Limb (tissue), 2 donors: Measurements from ENCODE around the gene CHCHD3.

ENCODE experiments used
- DNase-seq, 2 donors: peaks; one replicate each; pipeline ENCODE4 v3.0.0-alpha.2; 2016; ENCODE audit errors: extremely low spot score in 2 of 2

CHCHD3 gene

DNA sequence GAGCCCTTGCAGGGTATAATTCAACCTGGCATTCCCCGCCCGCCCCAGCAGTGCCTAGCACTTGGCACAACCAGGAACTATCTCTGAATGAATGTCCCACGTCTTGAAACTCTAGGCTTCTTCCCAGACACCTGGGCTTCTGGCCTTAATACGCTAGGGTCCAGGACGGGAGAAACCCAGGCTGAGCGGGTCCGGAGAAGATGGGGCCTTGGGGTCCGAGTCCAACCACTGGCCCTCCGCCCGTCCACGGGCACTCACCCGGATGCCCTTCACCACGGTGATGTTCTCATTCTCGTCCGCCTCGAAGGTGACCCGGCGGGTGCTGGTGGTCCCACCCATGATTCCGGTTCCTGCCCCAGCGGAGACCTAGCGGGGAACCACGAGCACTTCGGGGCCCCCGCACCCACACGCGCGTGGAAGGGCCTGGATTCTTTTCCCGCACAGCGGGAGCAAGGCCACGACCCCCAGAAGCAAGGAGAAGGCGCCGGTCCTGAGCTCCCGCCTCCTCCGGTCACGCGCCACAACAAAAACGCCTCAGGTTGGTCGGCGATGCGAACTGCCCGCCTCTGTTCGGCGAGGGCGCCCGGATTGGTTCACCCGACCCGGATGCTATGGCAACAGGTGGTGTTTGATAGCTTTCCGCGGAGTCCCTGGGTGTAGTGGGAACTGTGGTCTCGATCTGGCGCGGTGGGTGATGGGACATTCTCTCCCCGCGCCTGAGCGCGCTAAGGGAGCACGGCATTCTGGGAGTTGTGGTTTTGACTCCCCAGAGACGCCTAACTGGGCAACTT lies at the start of gene CHCHD3:
TSS of gene CHCHD3 (minus strand) at position 492 of the 791 bp plus-strand sequence. CDS start at position 339, 153 bp downstream.
- DNase-seq, result peak; percentile 97

DNA sequence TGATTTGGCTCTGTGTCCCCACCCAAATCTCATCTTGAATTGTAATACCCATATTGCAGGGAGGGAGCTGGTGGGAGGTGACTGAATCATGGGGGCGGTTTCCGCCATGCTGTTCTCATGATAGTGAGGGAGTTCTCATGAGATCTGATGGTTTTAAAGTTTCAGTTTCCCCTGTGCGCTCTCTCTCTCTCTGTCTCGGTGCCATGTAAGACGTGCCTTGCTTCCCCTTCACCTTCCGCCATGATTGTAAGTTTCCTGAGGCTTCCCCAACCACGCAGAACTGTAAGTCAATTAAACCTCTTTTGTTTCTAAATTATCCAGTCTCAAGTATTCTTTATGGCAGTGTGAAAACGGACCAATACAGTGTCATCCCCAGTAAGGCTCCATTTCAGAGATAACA lies 48.3 kb upstream of the CHCHD3 start:
- no peak for DNase-seq

DNA sequence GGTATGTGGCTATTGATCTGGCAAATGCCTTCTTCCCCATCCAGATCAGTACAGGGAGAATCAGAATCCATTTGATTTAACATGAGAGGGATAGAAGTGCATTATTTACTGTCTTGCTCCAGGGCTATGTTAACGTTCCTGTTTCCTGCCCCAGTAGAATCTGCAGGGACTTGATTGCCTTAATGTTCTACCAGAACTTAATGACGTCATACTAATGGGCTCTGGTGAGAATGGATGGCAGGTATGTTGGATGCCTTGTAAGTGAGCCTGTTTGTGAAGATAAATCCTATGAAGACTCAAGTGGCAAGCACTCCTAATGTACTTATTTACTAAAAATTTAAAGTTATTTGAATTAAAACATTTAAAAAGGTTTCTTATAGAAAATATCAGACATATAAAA lies 44.5 kb upstream of the CHCHD3 start:
- no peak for DNase-seq

DNA sequence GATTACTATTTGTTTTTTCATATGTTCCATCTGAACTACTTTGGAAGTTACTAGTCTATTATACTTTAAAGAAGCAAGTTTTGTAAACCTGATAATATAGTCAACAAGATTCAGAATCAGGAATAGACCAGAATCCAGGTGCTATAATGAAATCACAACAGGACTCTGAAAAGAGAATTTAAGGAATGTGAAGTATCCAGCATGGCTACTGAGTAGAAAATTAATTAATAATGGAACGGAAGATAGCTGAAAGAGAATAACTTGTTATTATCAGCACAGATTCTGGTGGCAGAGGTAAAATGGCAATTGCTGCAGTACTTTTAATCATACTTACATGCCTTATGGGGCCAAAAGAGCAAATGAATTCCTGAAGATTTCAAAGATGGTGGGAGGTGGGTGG lies 43.1 kb upstream of the CHCHD3 start:
- no peak for DNase-seq

DNA sequence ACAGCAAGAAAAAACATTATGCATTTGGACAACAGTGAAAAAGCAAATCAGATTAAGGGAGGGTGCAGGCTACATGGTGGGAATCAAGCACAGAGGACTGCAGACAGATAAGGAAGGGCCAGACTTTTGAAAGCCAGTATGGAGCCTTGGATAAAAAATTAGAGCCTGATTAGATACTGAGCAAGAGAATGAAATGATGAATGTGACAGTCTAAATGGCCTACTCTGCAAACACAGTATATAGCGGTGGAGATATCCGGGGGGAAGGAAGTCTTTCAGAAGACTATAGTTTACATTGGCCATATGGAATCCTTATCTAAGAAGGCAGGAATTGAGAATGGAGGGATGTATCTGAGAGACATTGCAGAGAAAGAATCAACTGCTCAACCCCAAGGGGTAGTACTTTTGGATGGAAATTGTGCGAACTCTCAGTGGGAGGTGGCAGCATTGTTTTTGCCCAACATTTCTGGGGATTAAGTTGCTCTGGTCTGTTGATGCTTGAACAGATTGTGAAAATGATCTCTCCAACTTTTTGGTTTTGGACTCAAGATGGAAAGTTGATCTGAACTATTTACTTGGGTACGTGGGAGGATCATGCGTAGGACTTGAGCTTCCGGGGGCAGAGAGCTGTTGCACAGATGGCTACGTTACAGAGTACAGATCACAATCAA lies 39.4 kb upstream of the CHCHD3 start:
- DNase-seq, result no peak

DNA sequence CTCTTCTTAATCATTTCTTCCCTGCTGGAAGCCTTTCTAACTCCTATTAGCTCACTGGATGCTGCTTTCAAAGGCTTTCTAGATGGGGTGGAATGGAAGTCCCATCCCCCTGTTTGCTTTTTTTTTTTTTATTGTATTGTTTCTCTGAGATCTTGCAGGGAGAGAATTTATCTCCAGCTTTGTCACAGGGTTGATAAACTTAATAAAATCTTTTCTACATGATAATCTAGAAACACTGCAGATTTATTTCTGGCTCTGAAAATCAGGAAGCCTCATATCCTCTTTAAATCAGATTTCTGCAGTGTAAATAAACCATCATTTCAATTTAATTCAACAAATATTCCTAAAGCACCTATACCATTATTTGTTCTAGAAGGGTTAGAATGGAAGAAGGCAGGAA lies 37.2 kb upstream of the CHCHD3 start:
- DNase-seq, result no peak

DNA sequence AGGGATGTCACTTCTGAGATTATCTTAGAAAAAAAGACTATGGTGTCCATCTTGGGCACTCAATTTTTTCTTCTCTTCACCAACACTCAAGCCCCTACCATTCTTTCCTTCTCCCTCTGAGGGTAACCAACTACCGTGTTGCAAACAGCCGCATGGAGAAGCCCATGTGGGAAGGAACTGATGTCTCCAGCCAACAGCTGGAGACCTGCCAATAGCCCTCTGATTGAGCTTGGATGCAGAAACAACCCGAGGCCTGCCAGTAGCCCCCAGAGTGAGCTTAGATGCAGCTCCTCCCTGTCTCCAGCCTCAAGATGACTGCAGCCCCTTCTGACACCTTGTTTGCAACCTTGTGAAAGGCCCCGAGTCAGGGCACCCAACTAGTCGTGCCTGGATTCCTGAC lies 36.4 kb upstream of the CHCHD3 start:
- no peak for DNase-seq

DNA sequence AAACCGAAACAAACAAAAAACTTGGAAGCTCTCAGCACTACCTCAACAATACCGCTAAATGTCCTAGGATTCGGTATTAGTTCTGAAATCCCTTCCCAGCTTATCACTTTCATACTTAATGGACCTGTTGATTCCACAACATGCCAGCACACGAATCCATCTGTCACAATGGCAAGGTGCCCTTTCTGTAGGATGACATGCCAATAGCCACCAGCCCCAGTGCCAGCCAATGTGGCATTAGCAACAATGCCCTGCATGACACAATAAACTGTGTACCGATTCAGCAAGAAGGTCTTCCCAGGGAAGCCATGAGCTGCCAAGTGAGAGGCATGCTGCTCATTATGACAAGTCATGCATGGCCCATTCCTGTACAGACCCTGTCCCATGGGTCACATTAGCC lies 35.6 kb upstream of the CHCHD3 start:
- DNase-seq, result no peak

DNA sequence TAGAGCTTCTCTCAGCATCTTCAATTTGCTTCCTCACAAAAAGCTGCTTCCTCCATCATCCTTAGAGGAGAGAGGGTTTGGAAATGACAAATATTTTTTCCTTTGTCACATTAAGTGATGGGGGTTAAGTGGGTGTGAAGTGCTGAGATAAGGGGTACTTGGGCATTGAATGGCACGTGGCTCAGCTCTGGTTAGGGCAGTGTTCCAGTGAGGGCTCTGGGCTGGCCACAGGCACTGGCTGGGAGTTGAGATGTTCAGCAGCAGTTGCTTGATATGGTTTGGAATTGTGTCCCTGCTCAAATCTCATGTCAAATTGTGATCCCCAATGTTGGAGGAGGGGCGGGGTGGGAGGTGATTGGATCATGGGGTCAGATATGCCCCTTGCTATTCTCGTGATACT lies 33.7 kb upstream of the CHCHD3 start:
- DNase-seq, result no peak

DNA sequence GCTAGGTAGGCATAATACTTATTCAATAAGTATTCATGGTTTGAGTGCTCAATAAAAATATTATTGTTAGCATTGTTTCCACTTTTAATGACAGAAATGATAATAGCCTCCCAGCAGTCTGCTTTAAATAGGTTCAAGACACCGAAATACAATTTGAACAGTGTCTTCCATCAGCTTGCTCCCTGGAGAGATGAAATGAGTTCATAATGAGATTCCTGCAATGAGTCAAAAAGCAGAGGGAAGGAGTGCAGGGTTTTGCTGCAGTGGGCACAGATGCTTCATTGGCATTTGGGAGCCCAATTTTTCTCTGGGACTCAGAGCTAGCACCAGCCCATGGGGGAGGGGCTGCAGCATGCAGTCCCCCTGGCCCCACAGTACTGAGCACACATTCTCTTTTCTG lies 32.6 kb upstream of the CHCHD3 start:
- DNase-seq, result no peak

DNA sequence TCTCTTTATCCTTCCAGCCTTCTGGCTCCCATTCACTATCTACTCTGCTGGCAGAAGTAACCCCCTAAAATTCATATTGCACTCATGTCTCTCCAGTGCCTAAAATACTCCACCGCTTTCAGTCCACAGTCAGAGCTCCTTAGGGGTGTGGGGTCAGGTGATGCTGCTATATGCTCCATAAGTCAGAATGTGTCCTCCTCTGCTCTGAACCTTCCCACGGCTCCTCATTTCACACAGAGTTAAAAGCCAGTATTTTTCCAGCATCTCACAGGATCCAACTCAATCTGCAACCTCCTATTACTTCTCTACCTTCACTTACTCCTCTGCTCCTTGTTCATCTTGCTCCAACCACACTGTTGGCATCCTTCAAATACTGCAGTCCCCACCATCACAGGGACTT lies 31.1 kb upstream of the CHCHD3 start:
- no peak for DNase-seq

DNA sequence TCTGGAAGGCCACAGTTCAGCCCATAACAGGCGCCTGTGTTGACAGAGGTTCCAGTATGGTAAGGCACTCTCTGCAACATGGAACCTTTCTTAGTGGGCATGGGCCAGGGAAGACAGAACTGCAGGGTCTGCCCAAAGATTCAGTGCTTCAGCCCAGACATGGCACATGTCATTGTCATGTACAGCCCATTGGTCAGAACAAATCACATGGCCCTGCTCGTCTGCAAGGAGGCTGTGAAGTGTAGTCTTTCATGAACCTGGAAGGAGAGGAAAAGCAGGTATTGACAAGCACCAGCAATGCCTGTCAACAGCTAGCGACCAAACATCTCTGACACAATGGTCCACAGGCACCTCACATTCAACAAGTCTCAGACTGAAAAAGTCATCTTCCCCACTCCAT lies 30.4 kb upstream of the CHCHD3 start:
- no peak for DNase-seq

DNA sequence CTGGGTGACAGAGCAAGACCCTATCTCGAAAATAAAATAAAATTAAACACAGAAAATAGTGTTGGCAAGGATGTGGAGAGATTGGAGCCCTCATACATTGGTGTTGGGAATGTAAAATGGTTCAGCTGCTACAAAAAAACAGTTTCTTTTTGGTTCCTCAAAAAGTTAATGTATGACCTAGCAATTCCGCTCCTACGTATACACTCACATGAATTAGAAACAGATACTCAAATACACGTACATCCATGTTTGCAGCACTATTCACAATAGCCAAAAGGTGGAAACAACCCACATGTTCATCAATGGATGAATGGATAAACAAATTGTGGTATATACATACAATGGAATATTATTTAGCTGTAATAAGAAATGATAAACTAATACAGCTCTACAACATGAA lies 28.4 kb upstream of the CHCHD3 start:
- DNase-seq, result no peak

DNA sequence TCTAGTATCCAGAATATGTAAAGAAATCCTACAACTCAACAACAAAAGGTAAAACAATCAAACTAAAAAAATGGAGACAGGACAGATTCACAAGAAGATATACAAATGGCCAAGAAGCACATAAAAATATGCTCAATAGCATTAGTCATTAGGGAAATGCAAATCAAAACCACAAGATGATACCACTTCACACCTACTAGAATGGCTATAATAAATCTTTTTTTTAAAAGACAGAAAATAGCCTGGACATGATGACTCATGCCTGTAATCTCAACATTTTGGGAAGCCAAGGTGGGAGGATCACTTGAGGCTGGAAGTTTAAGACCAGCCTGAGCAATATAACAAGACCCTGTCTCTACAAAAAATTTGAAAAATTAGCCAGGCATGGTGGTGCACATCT lies 27.9 kb upstream of the CHCHD3 start:
- DNase-seq, result no peak

DNA sequence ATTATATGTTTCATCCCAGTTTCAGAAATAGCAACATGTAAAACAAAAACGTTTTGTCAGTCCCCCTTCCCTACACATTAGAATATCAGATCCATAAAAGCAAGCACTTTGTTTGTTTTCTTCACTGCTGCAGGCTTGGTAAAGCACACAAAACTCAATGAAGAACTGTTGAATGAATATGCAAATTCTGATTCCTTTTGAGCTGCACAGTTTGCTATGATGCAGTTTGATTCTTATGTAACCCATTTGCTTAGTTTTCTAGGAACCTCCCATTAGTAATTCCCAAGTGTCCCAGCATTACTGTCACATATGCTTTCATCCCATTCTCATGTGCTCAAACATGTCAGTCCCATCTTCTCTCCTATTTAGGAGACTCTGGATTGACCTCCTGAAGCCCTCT lies 26.1 kb upstream of the CHCHD3 start:
- no peak for DNase-seq

DNA sequence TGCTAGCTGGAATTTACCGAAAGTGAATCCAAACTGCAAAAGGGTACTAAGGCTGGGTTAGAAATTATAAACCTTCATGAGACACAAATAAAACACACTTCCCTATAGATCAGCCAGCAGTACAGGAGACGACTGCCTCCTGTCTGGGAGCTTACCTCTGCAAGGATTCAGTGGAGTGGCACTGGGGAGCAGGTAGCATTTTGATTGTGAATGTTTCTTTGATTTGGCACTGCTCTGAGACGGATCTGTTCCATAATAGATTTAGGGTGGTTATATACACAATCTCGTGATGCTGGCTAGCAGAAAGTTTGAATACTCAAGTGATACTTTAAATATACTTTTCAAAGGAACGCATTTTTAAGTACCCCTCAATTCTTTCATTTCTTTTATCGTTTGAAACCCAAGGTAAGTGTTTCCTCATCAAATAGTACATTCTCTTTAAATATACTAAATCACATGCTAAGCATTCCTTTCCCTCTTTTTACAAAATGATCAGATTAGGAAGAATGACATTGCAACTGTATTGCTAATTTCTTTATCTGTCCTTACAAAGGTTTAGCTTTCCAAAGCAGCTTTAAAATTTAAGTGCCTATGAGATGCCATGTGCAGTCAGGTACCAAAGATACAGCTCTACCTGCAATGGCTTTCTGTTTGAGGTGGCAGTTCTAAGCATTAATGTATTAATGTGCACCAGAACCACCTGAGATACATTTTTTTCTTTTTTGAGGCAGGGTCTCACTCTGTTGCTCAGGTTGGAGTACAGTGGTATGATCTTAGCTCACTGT lies 20.6 kb upstream of the CHCHD3 start:
- DNase-seq, result no peak

DNA sequence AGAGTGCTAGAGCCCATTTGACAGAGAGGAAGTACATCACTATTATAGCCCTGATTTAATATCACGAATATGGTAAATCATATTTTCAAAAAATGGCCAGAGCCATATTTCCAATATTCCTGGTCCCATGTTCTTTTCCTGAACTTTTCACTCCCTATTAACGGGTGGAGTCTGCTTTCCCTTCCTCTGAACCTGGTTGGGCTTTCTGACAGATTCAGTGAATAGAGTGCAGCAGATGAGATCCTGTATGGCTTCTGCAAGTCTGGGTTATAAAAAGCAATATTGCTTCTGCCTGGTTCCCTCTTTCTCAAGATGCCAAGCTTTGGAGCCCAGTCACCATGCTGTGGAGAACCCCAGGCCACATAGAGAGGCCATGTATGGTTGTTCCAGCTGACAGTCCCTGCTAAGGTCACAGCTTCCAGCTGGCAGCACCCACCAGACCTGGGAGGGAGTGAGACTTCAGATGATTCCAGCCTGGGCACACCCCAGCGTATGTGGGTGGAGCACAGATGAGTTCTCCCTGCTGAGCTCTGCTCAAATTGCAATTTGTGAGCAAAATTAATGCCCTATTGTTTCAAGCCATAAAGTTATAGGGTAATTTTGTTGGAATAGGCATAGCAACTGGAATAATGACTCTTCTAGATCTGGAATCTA lies 17.9 kb upstream of the CHCHD3 start:
- DNase-seq, result no peak

DNA sequence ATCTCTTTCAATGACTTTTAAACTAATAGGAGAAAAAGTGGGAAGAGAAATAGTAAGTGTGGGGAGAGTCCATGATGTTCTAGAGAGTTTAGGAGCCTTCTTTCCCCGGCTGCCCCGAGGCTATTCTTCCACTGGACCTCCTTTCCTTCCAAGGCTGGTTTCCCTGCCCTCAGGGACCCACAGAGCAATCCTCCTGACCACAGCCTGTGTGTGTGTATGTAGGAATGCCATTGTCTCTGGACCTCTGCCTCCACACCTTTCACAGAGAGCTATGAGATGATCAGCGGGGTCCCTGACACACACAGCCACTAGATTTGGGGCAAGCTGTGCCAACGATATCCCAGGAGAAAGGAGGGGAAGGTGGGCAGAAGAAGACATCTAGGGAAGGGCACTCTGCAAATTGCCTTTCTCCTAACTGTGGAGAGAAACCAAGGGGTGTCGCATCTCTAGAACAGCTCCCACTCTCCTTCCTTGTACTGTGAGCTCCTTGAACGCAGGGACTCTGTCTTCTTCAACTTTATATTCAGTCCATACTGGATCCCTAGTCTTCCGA lies 13.3 kb upstream of the CHCHD3 start:
- no peak for DNase-seq

DNA sequence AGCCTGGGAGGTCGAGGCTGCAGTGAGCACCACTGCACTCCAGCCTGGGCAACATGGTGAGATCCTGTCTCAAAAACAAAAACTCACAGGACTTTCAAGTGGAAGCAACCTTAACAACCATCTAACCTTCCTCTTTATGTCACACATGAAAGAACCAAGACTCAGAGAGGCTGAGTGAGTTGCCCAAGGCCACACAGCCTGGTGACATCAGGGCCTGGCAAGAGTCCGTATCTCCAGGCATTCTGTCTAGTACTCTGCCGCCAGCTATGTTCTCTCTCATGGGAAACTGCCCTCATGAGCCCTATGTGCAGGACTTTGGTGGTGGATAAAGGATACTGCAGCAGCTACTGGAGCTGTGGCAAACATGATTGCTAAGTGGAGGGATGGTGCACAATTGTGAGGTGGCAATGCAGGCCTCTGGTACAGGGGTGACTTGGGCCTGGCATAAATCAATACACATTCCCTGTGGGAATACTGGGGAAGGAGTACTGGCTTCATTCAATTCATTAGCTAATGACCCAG lies 10.1 kb upstream of the CHCHD3 start:
- no peak for DNase-seq

DNA sequence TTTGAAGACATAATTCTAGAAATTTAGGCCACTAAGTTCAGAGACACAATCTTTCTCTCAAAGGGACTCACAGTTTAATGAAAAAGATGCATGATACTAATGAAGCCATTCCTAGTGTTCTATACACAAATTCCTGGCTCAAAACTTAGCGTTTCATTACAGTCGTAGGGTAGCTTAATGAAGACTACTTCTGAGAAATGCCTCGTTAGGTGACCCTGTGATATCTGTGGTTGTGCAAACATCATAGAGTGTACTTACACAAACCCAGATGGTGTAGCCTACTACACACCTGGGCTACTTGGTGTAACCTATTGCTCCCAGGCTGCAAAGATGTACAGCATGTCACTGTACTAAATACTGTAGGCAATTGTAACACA lies 488 bp upstream of the CHCHD3 start:
- no peak for DNase-seq

DNA sequence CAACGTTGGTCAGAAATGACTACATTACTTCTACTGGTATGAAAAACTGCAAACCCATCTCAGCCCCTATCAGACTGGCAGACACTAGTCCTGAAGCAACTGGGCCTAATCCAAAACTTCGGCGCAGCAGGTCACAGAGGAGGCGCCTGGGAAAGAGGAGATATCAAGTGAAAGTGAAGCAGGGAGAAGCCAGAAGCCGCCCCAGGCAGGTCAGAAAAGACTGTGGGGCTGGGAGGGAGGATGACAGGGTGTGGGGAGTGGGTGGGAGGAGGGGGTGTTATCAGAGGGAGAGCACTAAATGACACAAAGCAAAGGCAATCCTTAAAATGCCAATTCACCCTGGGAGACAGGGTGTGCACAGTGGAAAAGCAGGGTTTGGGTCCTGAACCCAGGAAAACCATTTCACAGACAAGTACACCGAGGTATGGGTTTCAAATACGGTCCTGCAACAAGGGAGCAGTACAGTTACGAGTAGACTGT lies 731 bp downstream of the CHCHD3 start:
- no peak for DNase-seq
